ENCODE data around the gene TUBGCP3. TPM values are rescaled to one million over a fixed set of nuclear protein-coding genes. Genes with fewer than 3 reads are reported as not detected.

Gene TUBGCP3
- total and polyA plus RNA-seq, 2 experiments from 2014 or later = 12.8 to 40.2 TPM

DNA sequence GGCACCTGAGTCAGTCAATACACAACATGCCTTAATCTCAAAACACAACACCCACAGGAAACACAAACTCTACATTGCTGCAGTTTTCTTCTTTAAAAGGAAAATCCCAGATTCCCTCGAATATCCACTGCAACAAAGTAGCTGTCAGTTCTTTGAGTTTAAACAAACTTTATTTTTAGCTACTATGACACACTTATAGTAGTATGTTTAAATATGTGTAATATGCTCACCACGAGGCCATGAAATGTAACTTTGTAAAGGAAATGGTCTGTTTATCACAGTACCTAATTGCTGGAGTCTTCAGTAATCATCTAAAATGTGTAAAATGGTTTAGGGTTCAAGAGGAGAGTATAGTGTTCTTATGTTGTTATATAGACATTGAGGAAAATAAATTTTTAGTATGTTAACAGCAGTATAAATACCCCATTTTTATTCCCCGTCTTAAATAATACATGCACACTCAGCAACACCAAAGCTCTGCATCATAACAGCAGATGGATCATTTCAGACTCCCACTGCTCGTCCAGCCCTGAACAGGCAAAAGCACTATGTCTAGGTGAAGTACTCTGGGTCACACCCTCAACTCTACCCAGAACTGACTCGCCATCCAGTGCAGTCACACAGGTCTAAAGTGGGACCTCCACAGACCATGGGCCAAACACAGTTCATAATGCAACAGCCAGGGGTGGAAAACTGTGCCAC lies 20.6 kb downstream of the TUBGCP3 start (continued):
- TF ChIP-seq REST (IDR thresholded peaks at IDR 0.05; ENCODE audit: unreplicated experiment) = no peak
- TF ChIP-seq CTCF (conservative IDR thresholded peaks at IDR 0.05; ENCODE audit: low read depth in 2 of 2) = no peak
- TF ChIP-seq POLR2AphosphoS5 (IDR thresholded peaks at IDR 0.05; ENCODE audit: low read depth) = no peak
- TF ChIP-seq NANOG (IDR thresholded peaks at IDR 0.05; ENCODE audit: borderline replicate concordance) = no peak
- TF ChIP-seq EZH2phosphoT487 (IDR thresholded peaks at IDR 0.05; ENCODE audit: unreplicated experiment) = no peak
- no peak for TF ChIP-seq ETS1 (IDR thresholded peaks at IDR 0.05)

GRCh38 chr13:112562786-112563383 lies 25.1 kb downstream of the TUBGCP3 start:
- no peak overlapping the region; the same call in 2 of the 3 replicates for H3K4me3 Mint-ChIP-seq
- TF ChIP-seq ZNF331 (CRISPR knock-in tag; IDR thresholded peaks at IDR 0.05; ENCODE audit: low read depth) = no peak
- TF ChIP-seq EZH2 (IDR thresholded peaks at IDR 0.05; ENCODE audit: low read depth, unreplicated experiment) = no peak
- TF ChIP-seq ZNF462 (CRISPR knock-in tag; IDR thresholded peaks at IDR 0.05) = no peak
- no peak for TF ChIP-seq POLR2AphosphoS5 (IDR thresholded peaks at IDR 0.05; ENCODE audit: low read depth)
- TF ChIP-seq STAT1 (IDR thresholded peaks at IDR 0.05; ENCODE audit: unreplicated experiment) = no peak

More at GRCh38 chr13:112562786-112563383, 25.1 kb downstream of the TUBGCP3 start:
- Histone ChIP-seq H3K36me3 (ENCODE audit: insufficient read depth) (no peaks in the 10 kb centered on the region; the same call in 1 of the 2 replicates), H3K79me2 (replicated peaks; ENCODE audit: insufficient read depth) (peaks cover 38% of the 10 kb centered on the region), H4K20me1 (replicated peaks; ENCODE audit: insufficient read depth) (peaks cover 9% of the 10 kb centered on the region; the same call in 1 of the 2 replicates), H3K9me2 (ENCODE audit: insufficient read depth) (no peaks in the 10 kb centered on the region), H3K4me3 (no peak overlapping the region), H2AFZ (no peak overlapping the region), H3F3A (replicated peaks; ENCODE audit: low read depth) (no peaks in the 10 kb centered on the region), H3K27ac (ENCODE audit: low read depth) (no peak overlapping the region), H3K4me2 (no peak overlapping the region), H3K4me1 (ENCODE audit: insufficient read depth) (peaks cover 12% of the 10 kb centered on the region), H3K27me3 (ENCODE audit: insufficient read depth) (no peaks in the 10 kb centered on the region)
- DNase-seq (ENCODE audit: low spot score) = no peak
- Mint-ChIP-seq H3K9me3 (no peaks in the 10 kb centered on the region), H3K4me1 (peaks cover 13% of the 10 kb centered on the region), H3K36me3 (ENCODE audit: low read depth) (peaks cover 38% of the 10 kb centered on the region), H3K27me3 (ENCODE audit: insufficient read depth, low read depth, poor library complexity) (peaks cover 7% of the 10 kb centered on the region), H3K27ac (no peak overlapping the region)
- ATAC-seq = no peak
